22Rv1 (cell line): ENCODE data around the gene ASCC1.

Experiments
- ZFX ChIP-seq: fragments of 450-650 bp; IDR thresholded peaks from 2 replicates; pipeline ENCODE4 v1.6.1; 2017; ENCODE audit warnings: antibody characterized with exemption, borderline replicate concordance
- TF ChIP-seq, protein P1 (sequence below): fragments of 450-650 bp; IDR thresholded peaks from 2 replicates; pipeline ENCODE4 v1.5.1; 2017; ENCODE audit warnings: mild to moderate bottlenecking

DNA sequence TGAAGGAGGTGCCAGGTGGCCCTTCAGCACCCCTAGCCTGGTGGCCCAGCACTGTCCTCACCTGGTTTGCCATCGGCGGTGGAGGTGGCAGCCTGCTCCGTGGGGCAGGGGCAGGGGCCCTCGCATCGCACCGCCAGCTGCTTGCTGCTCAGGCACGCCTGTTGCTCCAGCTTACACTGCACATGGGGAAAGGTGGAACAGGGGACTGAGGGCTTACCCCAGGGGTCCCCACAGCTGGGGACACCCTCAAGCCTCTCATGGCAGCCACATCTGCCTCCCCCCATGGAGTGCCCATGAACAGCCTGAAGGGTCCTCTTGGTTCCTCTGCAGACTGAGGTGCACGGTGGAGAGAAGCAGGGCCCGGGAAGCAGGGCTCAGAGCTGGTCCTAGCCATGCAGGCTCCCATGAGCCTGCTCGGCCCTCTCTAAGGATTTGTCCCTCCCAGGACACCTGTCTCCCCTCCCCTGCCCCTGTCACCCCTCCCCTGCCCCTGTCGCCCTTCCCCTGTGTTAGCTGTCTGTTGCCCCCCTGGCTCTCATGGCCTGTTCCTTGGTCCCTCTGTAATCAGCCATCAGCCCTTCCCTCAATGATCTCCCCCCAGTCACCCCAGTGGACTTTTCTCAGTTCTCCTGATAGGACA, 147.8 kb downstream of the ASCC1 start:
- TF ChIP-seq, protein P1, sequence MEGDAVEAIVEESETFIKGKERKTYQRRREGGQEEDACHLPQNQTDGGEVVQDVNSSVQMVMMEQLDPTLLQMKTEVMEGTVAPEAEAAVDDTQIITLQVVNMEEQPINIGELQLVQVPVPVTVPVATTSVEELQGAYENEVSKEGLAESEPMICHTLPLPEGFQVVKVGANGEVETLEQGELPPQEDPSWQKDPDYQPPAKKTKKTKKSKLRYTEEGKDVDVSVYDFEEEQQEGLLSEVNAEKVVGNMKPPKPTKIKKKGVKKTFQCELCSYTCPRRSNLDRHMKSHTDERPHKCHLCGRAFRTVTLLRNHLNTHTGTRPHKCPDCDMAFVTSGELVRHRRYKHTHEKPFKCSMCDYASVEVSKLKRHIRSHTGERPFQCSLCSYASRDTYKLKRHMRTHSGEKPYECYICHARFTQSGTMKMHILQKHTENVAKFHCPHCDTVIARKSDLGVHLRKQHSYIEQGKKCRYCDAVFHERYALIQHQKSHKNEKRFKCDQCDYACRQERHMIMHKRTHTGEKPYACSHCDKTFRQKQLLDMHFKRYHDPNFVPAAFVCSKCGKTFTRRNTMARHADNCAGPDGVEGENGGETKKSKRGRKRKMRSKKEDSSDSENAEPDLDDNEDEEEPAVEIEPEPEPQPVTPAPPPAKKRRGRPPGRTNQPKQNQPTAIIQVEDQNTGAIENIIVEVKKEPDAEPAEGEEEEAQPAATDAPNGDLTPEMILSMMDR, result no peak
- no peak for TF ChIP-seq ZFX
